Caco-2 (cell line): ENCODE measurements around the gene CEACAM21. TPM values are rescaled to one million over a fixed set of nuclear protein-coding genes. Genes with fewer than 3 reads are reported as not detected.

ENCODE experiments used
- BruUV-seq: library from RNA; stranded (reverse); fragments of 400-500 nt; replicated peaks from 2 replicates; lab custom pipeline; 2021; lab: Mats Ljungman, UMichigan
- CTCF ChIA-PET: fragments of 300-600 bp; sonication (Branson Sonifier 250); formaldehyde crosslinking; loops from one replicate; lab custom pipeline; 2022; ENCODE audit warnings: antibody characterized with exemption; lab: Charles Lee
- POLR2A ChIA-PET: fragments of 300-600 bp; sonication (Branson Sonifier 250); formaldehyde crosslinking; loops from one replicate; lab custom pipeline; 2022; ENCODE audit warnings: antibody characterized with exemption; lab: Charles Lee
- DNase-seq, 2 experiments: peaks; one replicate each; pipeline versions ENCODE4 v3.0.0 to v3.0.0-alpha.2; 2020 to 2022
- H3K27me3 ChIP-seq: replicated peaks from 2 replicates; pipeline ENCODE4 v1.6.0; 2011; ENCODE audit warnings: low read length; ENCODE audit not compliant: control insufficient read depth, insufficient read depth
- H3K36me3 ChIP-seq: 2 replicates; pipeline ENCODE4 v1.5.1; 2011; ENCODE audit warnings: low read length; ENCODE audit not compliant: control insufficient read depth, insufficient read depth
- H3K4me1 ChIP-seq: fragments of 250-450 bp; sonication (Bioruptor Pico); 2 replicates; pipeline ENCODE4 v1.5.1; 2020; ENCODE audit warnings: mild to moderate bottlenecking
- H3K4me3 ChIP-seq: 2 replicates; pipeline ENCODE4 v1.5.1; 2011; ENCODE audit warnings: low read depth, mild to moderate bottlenecking, control low read depth, low read length
- H3K9me3 ChIP-seq: fragments of 250-450 bp; sonication (Bioruptor Pico); 2 replicates; pipeline ENCODE4 v1.5.1; 2020; ENCODE audit warnings: mild to moderate bottlenecking, moderate library complexity
- H3K27ac Mint-ChIP-seq: one replicate; pipeline ENCODE4 v1.8.0; 2022; ENCODE audit warnings: mixed read lengths; ENCODE audit not compliant: unreplicated experiment
- H3K27me3 Mint-ChIP-seq: one replicate; pipeline ENCODE4 v1.8.0; 2022; ENCODE audit warnings: mixed read lengths; ENCODE audit not compliant: insufficient read depth, unreplicated experiment
- H3K36me3 Mint-ChIP-seq: one replicate; pipeline ENCODE4 v1.8.0; 2022; ENCODE audit warnings: mild to moderate bottlenecking, mixed read lengths; ENCODE audit not compliant: insufficient read depth, unreplicated experiment
- H3K4me1 Mint-ChIP-seq: one replicate; pipeline ENCODE4 v1.8.0; 2022; ENCODE audit warnings: low read depth, mixed read lengths; ENCODE audit not compliant: unreplicated experiment
- H3K4me3 Mint-ChIP-seq: one replicate; pipeline ENCODE4 v1.8.0; 2022; ENCODE audit warnings: mild to moderate bottlenecking, moderate library complexity, mixed read lengths; ENCODE audit not compliant: unreplicated experiment
- H3K9me3 Mint-ChIP-seq: one replicate; pipeline ENCODE4 v1.8.0; 2022; ENCODE audit warnings: mixed read lengths; ENCODE audit not compliant: unreplicated experiment
- intact Hi-C: fragments of 100-400 bp; cut with micrococcal nuclease; formaldehyde crosslinking; loops from one replicate; pipeline ENCODE4 v1.10.0; 2022; ENCODE audit not compliant: unreplicated experiment
- total RNA-seq: library from RNA; stranded (reverse); gene quantifications from 2 replicates; pipeline ENCODE4 v1.2.3, GENCODE V29; 2022
- TF ChIP-seq, protein P1 (sequence below), 2 experiments: fragments of 200-600 bp in 1 of 2; IDR thresholded peaks; 1 replicate in 1 of 2; 2 replicates in 1 of 2; pipeline versions ENCODE4 v1.5.1 to v1.8.0; 2011 to 2022; ENCODE audit warnings: antibody characterized with exemption in 1 of 2, control low read depth in 1 of 2, inconsistent platforms in 1 of 2, low read depth in 1 of 2, low read length in 1 of 2, mild to moderate bottlenecking in 1 of 2, moderate library complexity in 1 of 2; ENCODE audit not compliant: insufficient read depth in 1 of 2, severe bottlenecking in 1 of 2, unreplicated experiment in 1 of 2

CEACAM21 gene
- total RNA-seq, 1 experiment from 2014 or later, result not detected

DNA sequence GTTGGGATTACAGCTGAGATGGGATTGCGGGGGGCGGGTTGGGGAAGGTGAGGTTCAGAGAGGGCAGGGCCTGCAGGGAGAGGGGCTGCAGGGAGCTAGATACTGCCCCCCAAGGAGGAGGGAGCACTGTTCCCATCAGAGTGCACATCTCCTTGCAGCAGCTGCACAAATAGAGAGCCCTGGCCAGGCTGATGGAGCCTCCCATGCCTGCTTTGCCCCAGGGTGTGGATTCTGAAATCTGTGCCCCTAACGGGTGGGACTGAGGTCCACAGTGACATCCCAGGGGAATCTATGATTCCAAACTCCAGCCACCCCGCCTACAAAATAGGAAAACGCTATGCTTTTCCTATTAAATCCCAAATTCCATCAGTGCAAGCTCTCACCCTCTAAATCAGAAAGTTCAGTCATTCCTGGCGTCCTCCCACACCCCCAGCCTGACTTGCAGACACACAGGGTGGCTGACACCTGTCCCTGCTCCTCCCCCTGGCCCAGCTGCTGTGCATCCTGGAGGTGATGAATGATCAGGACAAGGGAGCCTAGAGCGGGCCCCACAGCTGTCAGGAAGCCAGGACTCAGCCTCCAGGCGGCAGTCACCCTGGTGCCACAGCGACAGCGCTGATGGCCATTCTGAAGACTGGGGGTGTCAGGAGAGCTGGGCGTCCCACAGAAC, 6.3 kb upstream of the CEACAM21 start:
- Histone ChIP-seq H3K4me1 (no peaks in the 10 kb centered on the region), H3K27me3 (0 out of 2 replicates have a peak, but pooled peaks cover 2% of the 10 kb centered on the region), H3K9me3 (no peaks in the 10 kb centered on the region), H3K36me3 (no peaks in the 10 kb centered on the region), H3K4me3 (no peak overlapping the region)
- H3K36me3 Mint-ChIP-seq, result no peaks in the 10 kb centered on the region
- H3K9me3 Mint-ChIP-seq, result no peaks in the 10 kb centered on the region
- peaks cover 10% of the 10 kb centered on the region for H3K27me3 Mint-ChIP-seq
- TF ChIP-seq, protein P1, sequence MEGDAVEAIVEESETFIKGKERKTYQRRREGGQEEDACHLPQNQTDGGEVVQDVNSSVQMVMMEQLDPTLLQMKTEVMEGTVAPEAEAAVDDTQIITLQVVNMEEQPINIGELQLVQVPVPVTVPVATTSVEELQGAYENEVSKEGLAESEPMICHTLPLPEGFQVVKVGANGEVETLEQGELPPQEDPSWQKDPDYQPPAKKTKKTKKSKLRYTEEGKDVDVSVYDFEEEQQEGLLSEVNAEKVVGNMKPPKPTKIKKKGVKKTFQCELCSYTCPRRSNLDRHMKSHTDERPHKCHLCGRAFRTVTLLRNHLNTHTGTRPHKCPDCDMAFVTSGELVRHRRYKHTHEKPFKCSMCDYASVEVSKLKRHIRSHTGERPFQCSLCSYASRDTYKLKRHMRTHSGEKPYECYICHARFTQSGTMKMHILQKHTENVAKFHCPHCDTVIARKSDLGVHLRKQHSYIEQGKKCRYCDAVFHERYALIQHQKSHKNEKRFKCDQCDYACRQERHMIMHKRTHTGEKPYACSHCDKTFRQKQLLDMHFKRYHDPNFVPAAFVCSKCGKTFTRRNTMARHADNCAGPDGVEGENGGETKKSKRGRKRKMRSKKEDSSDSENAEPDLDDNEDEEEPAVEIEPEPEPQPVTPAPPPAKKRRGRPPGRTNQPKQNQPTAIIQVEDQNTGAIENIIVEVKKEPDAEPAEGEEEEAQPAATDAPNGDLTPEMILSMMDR (IDR thresholded peaks at IDR 0.05; ENCODE audit: insufficient read depth in 1 of 2, low read depth in 1 of 2, low read length in 1 of 2, severe bottlenecking in 1 of 2, unreplicated experiment in 1 of 2), result no peak
- H3K4me3 Mint-ChIP-seq, result no peak overlapping the region
- ChIA-PET CTCF (interaction anchor here (1.2 kb wide), 1 partner anchor 121 kb away, joined by 13 read pairs; no protein-coding TSS in a partner anchor), POLR2A (no interaction called here)
- H3K4me1 Mint-ChIP-seq, result no peaks in the 10 kb centered on the region
- H3K27ac Mint-ChIP-seq, result no peak overlapping the region
- DNase-seq, result no peak
- intact Hi-C loops, result loop anchor here (1.0 to 10.0 kb wide), 2 partner anchors 120 to 225 kb away; no protein-coding TSS in a partner anchor
- BruUV-seq, result no TSS peak

DNA sequence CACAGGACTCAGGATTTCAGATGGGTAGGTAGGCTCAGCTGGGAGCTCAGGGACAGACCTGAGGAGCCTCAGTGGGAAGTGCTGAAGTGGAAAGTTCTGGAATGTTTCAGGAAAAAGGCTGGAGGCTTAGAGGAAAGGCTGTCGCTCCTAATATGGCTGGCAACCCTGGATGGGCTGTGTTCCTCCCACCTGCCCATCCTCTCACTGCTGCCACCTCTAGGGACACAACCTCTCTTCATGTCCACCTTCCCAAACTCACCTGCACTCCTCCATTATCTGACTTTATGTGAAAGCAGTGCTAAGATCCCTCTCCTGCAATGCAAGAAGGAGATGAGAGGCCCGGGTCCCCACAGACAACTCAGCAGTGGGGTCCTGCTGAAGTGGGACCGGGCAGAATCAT, 5.8 kb upstream of the CEACAM21 start:
- intact Hi-C loops, result loop anchor here (1.0 kb wide), 1 partner anchor 121 kb away; no protein-coding TSS in a partner anchor
- no peak overlapping the region for H3K4me3 Mint-ChIP-seq
- no peaks in the 10 kb centered on the region for H3K9me3 Mint-ChIP-seq
- no peak overlapping the region for H3K27ac Mint-ChIP-seq
- H3K9me3 ChIP-seq, result no peaks in the 10 kb centered on the region
- H3K36me3 ChIP-seq, result no peaks in the 10 kb centered on the region
- POLR2A ChIA-PET, result no interaction called here
- peaks cover 10% of the 10 kb centered on the region for H3K27me3 Mint-ChIP-seq
- H3K4me3 ChIP-seq, result no peak overlapping the region
- H3K27me3 ChIP-seq, result 0 out of 2 replicates have a peak, but pooled peaks cover 2% of the 10 kb centered on the region
- no peaks in the 10 kb centered on the region for H3K4me1 ChIP-seq
- no TSS peak for BruUV-seq
- CTCF ChIA-PET, result interaction anchor here (0.6 to 1.3 kb wide), 5 partner anchors 18 to 229 kb away, joined by 3 to 13 read pairs (median 3); partner anchors contain the start of gene DMAC2
- H3K4me1 Mint-ChIP-seq, result no peaks in the 10 kb centered on the region
- DNase-seq, result no peak
- H3K36me3 Mint-ChIP-seq, result no peaks in the 10 kb centered on the region
- TF ChIP-seq, protein P1 (IDR thresholded peaks at IDR 0.05; ENCODE audit: insufficient read depth in 1 of 2, low read depth in 1 of 2, low read length in 1 of 2, severe bottlenecking in 1 of 2, unreplicated experiment in 1 of 2), result no peak

DNA sequence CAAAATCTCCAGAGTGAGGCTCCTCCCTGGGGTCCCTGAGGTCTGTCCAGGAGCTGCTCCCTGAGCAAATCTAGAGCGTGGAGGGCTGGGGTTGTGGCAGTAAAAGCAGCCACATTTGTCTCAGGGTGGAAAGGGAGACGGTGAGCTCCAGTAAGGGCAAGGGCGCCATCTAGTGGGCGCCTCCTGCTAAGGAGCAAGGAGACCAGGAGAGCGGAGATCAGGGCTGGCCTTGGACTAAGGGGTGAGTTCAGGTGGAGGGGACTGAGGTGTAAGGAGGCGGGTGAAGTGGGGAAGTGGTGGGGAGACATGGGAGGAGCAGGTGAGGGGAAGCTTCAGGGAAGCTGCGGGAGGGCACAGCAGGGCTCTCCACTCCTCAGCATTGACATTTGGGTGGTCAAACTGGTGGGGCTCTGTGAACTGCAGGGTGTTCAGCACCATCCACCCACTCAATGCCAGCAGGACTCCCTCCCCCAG, 5.3 kb upstream of the CEACAM21 start:
- no peaks in the 10 kb centered on the region for H3K9me3 ChIP-seq
- POLR2A ChIA-PET, result interaction anchor here (0.6 kb wide), 1 partner anchor 132 kb away, joined by 3 read pairs; no protein-coding TSS in a partner anchor
- DNase-seq, result peak; percentile 80 to 83
- CTCF ChIA-PET, result interaction anchor here (0.6 to 1.3 kb wide), 6 partner anchors 19 to 230 kb away, joined by 3 to 13 read pairs (median 5); partner anchors contain the start of gene DMAC2
- no peak overlapping the region for H3K27ac Mint-ChIP-seq
- H3K4me3 Mint-ChIP-seq, result no peak overlapping the region
- intact Hi-C loops, result loop anchor here (1.0 kb wide), 1 partner anchor 121 kb away; no protein-coding TSS in a partner anchor
- H3K27me3 ChIP-seq, result 0 out of 2 replicates have a peak, but pooled peaks cover 2% of the 10 kb centered on the region
- BruUV-seq, result no TSS peak
- TF ChIP-seq, protein P1 (IDR thresholded peaks at IDR 0.05; ENCODE audit: insufficient read depth in 1 of 2, low read depth in 1 of 2, low read length in 1 of 2, severe bottlenecking in 1 of 2, unreplicated experiment in 1 of 2), result peak; percentile 84 to 96
- H3K4me1 Mint-ChIP-seq, result no peaks in the 10 kb centered on the region
- H3K36me3 Mint-ChIP-seq, result no peaks in the 10 kb centered on the region
- no peaks in the 10 kb centered on the region for H3K9me3 Mint-ChIP-seq
- H3K36me3 ChIP-seq, result no peaks in the 10 kb centered on the region
- H3K4me1 ChIP-seq, result no peaks in the 10 kb centered on the region
- peaks cover 10% of the 10 kb centered on the region for H3K27me3 Mint-ChIP-seq
- no peak overlapping the region for H3K4me3 ChIP-seq
